HEK293T (cell line): Measurements from ENCODE around the gene UGT1A10.

Source experiments
- BHLHE40 ChIP-seq: fragments of 450-650 bp; IDR thresholded peaks from 2 replicates; pipeline ENCODE4 v1.6.1; 2016; ENCODE audit warnings: mild to moderate bottlenecking, moderate library complexity, borderline replicate concordance
- FOXM1 ChIP-seq: fragments of 450-650 bp; IDR thresholded peaks from 2 replicates; pipeline ENCODE4 v1.6.1; 2017; ENCODE audit warnings: mild to moderate bottlenecking, borderline replicate concordance
- HDGF ChIP-seq: fragments of 450-650 bp; IDR thresholded peaks from 2 replicates; pipeline ENCODE4 v1.6.1; 2017; ENCODE audit warnings: antibody characterized with exemption, borderline replicate concordance
- SUZ12 ChIP-seq: fragments of 450-650 bp; IDR thresholded peaks from 2 replicates; pipeline ENCODE4 v1.6.1; 2016; ENCODE audit warnings: mild to moderate bottlenecking

GRCh38 chr2:233686928-233687327, 50.7 kb downstream of the UGT1A10 start:
- TF ChIP-seq SUZ12 (no peak), BHLHE40 (no peak), FOXM1 (no peak), HDGF (no peak)
